ENCODE results near the gene SOX6. TPM values are rescaled to one million over a fixed set of nuclear protein-coding genes. Genes with fewer than 3 reads are reported as not detected.

The SOX6 gene
- total RNA-seq, 3 donors from 2014 or later, result 2.0 to 8.0 (median 7.9) TPM

GRCh38 chr11:16121853-16122252, 234.5 kb downstream of the SOX6 start:
- no peak overlapping the region for H3K27ac ChIP-seq
- intact Hi-C loops (cut with DNase I; ENCODE audit: low total_unique reads), result no loop called here
- H3K4me3 ChIP-seq, result no peak overlapping the region
- no peak for DNase-seq (ENCODE audit: low spot score in 2 of 2)
- no peaks in the 10 kb centered on the region for H3K36me3 ChIP-seq
- TF ChIP-seq, protein P1, sequence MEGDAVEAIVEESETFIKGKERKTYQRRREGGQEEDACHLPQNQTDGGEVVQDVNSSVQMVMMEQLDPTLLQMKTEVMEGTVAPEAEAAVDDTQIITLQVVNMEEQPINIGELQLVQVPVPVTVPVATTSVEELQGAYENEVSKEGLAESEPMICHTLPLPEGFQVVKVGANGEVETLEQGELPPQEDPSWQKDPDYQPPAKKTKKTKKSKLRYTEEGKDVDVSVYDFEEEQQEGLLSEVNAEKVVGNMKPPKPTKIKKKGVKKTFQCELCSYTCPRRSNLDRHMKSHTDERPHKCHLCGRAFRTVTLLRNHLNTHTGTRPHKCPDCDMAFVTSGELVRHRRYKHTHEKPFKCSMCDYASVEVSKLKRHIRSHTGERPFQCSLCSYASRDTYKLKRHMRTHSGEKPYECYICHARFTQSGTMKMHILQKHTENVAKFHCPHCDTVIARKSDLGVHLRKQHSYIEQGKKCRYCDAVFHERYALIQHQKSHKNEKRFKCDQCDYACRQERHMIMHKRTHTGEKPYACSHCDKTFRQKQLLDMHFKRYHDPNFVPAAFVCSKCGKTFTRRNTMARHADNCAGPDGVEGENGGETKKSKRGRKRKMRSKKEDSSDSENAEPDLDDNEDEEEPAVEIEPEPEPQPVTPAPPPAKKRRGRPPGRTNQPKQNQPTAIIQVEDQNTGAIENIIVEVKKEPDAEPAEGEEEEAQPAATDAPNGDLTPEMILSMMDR (IDR thresholded peaks at IDR 0.05), result no peak
- TF ChIP-seq POLR2AphosphoS5 (IDR thresholded peaks at IDR 0.05) (no peak), POLR2A (IDR thresholded peaks at IDR 0.05) (no peak)
- no peaks in the 10 kb centered on the region for H3K9me3 ChIP-seq
- no peaks in the 10 kb centered on the region for H3K27me3 ChIP-seq
- H3K4me1 ChIP-seq, result no peaks in the 10 kb centered on the region

DNA sequence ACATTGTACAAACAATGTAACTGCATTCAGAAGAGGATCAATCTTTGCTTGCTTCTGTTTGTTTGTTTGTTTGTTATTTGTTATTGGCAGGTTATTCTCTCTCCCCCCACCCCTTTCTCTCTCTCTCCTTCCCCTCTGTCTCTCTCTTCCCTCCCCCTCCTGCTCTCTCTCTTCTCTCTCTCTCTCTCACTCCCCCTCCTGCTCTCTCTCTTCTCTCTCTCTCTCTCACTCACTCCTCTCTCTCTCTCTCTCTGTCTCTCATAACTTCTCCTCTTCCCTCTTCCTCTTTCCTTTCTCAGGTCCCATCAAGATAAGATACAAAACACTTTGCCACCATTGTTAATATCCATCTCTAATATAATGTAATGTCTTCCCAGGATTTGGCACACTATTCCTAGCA, 236.3 kb downstream of the SOX6 start:
- no peak for TF ChIP-seq POLR2AphosphoS5 (IDR thresholded peaks at IDR 0.05)
- TF ChIP-seq POLR2A (IDR thresholded peaks at IDR 0.05), result no peak
- TF ChIP-seq, protein P1 (IDR thresholded peaks at IDR 0.05), result no peak
- no peak overlapping the region for H3K4me3 ChIP-seq
- H3K27ac ChIP-seq, result no peak overlapping the region
- H3K36me3 ChIP-seq, result no peaks in the 10 kb centered on the region
- H3K4me1 ChIP-seq, result no peaks in the 10 kb centered on the region
- no peaks in the 10 kb centered on the region for H3K9me3 ChIP-seq
- DNase-seq (ENCODE audit: low spot score in 2 of 2), result no peak
- intact Hi-C loops (cut with DNase I; ENCODE audit: low total_unique reads), result no loop called here
- H3K27me3 ChIP-seq, result no peaks in the 10 kb centered on the region

DNA sequence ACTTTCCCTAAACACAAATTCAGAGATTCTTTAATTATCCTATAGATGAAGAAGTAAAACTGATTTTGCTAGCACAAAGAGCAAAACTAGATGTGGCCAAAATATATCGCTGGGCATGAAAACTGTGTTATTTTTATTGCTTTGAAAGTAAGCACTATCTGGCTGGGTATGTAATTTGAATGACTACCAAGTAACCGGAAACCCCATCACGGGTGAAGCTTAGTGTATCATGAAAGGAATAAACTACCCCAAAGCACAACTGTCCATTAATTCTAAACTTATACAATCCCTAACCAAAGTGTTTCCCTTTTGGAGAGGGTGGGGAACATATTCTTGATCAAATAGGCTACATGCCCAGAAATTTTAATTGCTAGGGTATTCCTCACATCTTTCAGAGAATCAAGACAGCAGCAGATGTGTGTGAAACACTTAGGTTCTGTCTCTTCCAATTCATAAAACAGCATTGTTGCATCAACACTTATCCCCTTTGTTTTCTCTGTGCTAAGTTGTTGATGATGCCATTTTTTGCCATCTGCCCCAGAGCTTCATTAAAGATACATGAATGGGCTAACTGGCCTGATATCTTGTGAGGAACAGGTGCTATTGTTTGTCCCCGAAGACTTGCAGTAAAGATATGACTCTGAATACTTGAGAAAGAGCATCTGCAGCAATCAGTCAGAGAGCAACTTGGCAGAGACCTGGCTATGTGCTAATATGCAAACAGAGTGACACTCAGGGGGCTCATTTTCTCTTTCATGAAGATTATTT, 238.2 kb downstream of the SOX6 start:
- Histone ChIP-seq H3K4me1 (no peaks in the 10 kb centered on the region), H3K36me3 (no peaks in the 10 kb centered on the region), H3K27me3 (no peaks in the 10 kb centered on the region), H3K4me3 (no peak overlapping the region), H3K27ac (no peak overlapping the region), H3K9me3 (no peaks in the 10 kb centered on the region)
- TF ChIP-seq POLR2AphosphoS5 (IDR thresholded peaks at IDR 0.05) (no peak), POLR2A (IDR thresholded peaks at IDR 0.05) (no peak)
- TF ChIP-seq, protein P1 (IDR thresholded peaks at IDR 0.05), result no peak
- intact Hi-C loops (cut with DNase I; ENCODE audit: low total_unique reads), result no loop called here
- DNase-seq (ENCODE audit: low spot score in 2 of 2), result no peak

DNA sequence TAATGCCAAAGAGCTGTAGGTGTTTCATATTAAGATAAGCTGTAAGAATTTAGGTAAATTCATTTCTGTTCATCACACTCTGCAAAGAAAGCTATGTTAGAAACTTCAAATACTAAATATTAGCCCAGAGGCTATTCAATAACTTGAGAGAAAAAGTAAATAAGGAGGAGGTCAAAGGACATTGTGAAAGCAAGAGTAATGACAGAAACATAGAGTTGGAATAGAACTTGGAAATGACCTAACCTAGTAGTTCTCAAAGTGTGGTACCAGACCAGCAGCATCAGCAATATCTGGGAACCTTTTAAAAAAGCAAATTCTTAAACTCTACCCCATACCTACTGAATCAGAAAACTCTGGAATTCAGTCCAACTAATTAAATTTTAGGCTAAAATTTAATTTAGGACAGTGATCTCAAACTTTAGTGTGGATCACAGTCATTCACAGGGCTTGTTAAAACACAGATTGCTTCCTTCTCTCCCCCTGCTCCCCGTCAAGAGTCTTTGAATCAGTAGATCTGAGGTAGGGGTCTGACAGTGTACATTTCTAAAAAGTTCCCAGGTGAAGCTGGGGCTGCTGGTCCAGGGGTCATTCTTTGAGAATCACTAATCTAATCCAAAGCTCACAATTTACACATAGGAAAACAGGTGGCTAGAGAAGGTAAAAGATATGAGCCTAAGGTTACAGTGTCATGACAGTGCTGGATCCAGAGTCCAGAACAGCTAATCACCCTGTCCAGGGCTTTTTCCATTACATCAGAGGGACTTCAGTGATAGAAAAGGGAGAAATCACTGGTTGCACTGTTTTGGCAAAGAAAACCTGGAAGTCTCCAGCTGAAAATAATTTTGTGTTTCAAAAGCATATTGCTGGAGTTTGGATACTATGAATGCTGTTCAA, 241.1 kb downstream of the SOX6 start:
- Histone ChIP-seq H3K9me3 (no peaks in the 10 kb centered on the region), H3K4me3 (no peak overlapping the region), H3K4me1 (no peaks in the 10 kb centered on the region), H3K27me3 (no peaks in the 10 kb centered on the region), H3K27ac (no peak overlapping the region), H3K36me3 (no peaks in the 10 kb centered on the region)
- DNase-seq (ENCODE audit: low spot score in 2 of 2), result no peak
- intact Hi-C loops (cut with DNase I; ENCODE audit: low total_unique reads), result no loop called here
- TF ChIP-seq POLR2A (IDR thresholded peaks at IDR 0.05) (no peak), POLR2AphosphoS5 (IDR thresholded peaks at IDR 0.05) (no peak)
- TF ChIP-seq, protein P1 (IDR thresholded peaks at IDR 0.05), result no peak

DNA sequence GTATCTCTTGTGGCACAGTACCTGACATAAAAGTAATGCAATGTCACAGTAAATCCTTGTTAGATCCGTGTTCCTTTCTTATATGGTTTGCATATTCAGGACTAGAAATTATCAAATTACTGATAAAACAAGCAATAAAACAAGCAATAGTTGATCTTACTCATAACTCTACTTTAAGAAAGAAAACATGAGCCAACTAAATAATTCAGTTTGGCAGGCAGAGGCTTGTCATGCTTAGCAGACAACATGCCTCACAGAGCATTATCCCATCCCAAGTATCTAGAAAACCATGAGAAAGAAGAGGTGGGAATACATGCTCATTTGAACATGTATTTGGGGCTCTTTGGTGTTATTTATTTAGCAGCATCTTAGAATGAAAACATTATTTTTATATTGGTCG, 241.9 kb downstream of the SOX6 start:
- Histone ChIP-seq H3K27ac (no peak overlapping the region), H3K36me3 (no peaks in the 10 kb centered on the region), H3K9me3 (no peaks in the 10 kb centered on the region), H3K4me1 (no peaks in the 10 kb centered on the region), H3K27me3 (no peaks in the 10 kb centered on the region), H3K4me3 (no peak overlapping the region)
- DNase-seq (ENCODE audit: low spot score in 2 of 2), result no peak
- TF ChIP-seq POLR2A (IDR thresholded peaks at IDR 0.05) (no peak), POLR2AphosphoS5 (IDR thresholded peaks at IDR 0.05) (no peak)
- TF ChIP-seq, protein P1 (IDR thresholded peaks at IDR 0.05), result no peak
- intact Hi-C loops (cut with DNase I; ENCODE audit: low total_unique reads), result no loop called here
